RWPE2 (cell line): ENCODE measurements around the gene GMEB2.
A peak's percentile ranks its signal among the peaks of the same experiment; 100 is the strongest.

ENCODE experiments used
- ATAC-seq: fragments of 200-7000 bp; cut with Tn5 transposase; 3 replicates; pipeline ENCODE4 v1.9.1; 2021; ENCODE audit warnings: low read depth
- DNase-seq: peaks from one replicate; pipeline ENCODE4 v3.0.0-alpha.2; 2020; ENCODE audit warnings: low spot score
- H3K27ac ChIP-seq: fragments of 450-650 bp; 2 replicates; pipeline ENCODE4 v1.5.1; 2017; ENCODE audit warnings: mild to moderate bottlenecking; ENCODE audit not compliant: poor library complexity, severe bottlenecking
- H3K27me3 ChIP-seq: fragments of 250-450 bp; sonication (Bioruptor Pico); 2 replicates; pipeline ENCODE4 v1.5.1; 2021; ENCODE audit warnings: mild to moderate bottlenecking, moderate library complexity; ENCODE audit not compliant: insufficient read depth, poor library complexity, severe bottlenecking
- H3K36me3 ChIP-seq: fragments of 250-450 bp; sonication (Bioruptor Pico); 2 replicates; pipeline ENCODE4 v1.5.1; 2020; ENCODE audit warnings: low read depth, mild to moderate bottlenecking, moderate library complexity
- H3K4me1 ChIP-seq: fragments of 250-450 bp; sonication (Bioruptor Pico); 2 replicates; pipeline ENCODE4 v1.5.1; 2021; ENCODE audit warnings: mild to moderate bottlenecking, moderate library complexity; ENCODE audit not compliant: insufficient read depth, poor library complexity, severe bottlenecking
- H3K4me3 ChIP-seq: fragments of 250-450 bp; sonication (Bioruptor Pico); 2 replicates; pipeline ENCODE4 v1.5.1; 2021; ENCODE audit warnings: mild to moderate bottlenecking, moderate library complexity; ENCODE audit not compliant: severe bottlenecking
- H3K9me3 ChIP-seq: fragments of 250-450 bp; sonication (Bioruptor Pico); 2 replicates; pipeline ENCODE4 v1.5.1; 2021; ENCODE audit warnings: mild to moderate bottlenecking, moderate library complexity; ENCODE audit not compliant: severe bottlenecking
- TF ChIP-seq, protein P1 (sequence below): fragments of 450-650 bp; IDR thresholded peaks from one replicate; pipeline ENCODE4 v1.5.1; 2017; ENCODE audit warnings: mild to moderate bottlenecking, moderate library complexity; ENCODE audit not compliant: poor library complexity, severe bottlenecking

Gene GMEB2

GRCh38 chr20:63624486-63624885 is 2.4 kb downstream of the GMEB2 start:
- TF ChIP-seq, protein P1, sequence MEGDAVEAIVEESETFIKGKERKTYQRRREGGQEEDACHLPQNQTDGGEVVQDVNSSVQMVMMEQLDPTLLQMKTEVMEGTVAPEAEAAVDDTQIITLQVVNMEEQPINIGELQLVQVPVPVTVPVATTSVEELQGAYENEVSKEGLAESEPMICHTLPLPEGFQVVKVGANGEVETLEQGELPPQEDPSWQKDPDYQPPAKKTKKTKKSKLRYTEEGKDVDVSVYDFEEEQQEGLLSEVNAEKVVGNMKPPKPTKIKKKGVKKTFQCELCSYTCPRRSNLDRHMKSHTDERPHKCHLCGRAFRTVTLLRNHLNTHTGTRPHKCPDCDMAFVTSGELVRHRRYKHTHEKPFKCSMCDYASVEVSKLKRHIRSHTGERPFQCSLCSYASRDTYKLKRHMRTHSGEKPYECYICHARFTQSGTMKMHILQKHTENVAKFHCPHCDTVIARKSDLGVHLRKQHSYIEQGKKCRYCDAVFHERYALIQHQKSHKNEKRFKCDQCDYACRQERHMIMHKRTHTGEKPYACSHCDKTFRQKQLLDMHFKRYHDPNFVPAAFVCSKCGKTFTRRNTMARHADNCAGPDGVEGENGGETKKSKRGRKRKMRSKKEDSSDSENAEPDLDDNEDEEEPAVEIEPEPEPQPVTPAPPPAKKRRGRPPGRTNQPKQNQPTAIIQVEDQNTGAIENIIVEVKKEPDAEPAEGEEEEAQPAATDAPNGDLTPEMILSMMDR = no peak
- ATAC-seq = no peak
- Histone ChIP-seq H3K36me3 (peaks cover 21% of the 10 kb centered on the region), H3K4me3 (no peak overlapping the region), H3K9me3 (no peaks in the 10 kb centered on the region), H3K27ac (no peak overlapping the region), H3K27me3 (no peaks in the 10 kb centered on the region), H3K4me1 (peaks cover 6% of the 10 kb centered on the region)
- peak; percentile 49 for DNase-seq

DNA sequence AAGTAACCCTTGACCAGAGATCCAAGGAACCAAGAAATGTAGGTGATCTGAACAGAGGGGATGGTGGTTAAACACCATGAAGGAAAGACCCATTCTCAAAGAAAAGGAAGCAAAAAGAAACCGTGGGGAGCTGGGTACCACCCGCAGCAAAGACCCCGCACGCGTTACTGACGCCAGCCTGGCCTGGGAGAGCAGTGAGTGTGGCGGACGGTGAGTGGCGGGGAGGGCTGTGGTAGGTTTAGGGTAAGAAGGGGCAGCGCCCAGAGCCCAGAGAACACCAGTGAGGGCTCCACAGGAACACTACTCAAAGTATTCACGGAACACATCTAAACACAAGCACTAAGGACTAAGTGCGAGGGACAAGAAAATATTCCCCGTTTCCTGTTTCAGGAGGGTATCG is 4.2 kb downstream of the GMEB2 start:
- Histone ChIP-seq H3K36me3 (peaks cover 33% of the 10 kb centered on the region), H3K9me3 (no peaks in the 10 kb centered on the region), H3K27ac (no peak overlapping the region), H3K4me1 (no peaks in the 10 kb centered on the region), H3K27me3 (no peaks in the 10 kb centered on the region), H3K4me3 (no peak overlapping the region)
- ATAC-seq (no peak), DNase-seq (peak; percentile 83)
- TF ChIP-seq, protein P1 = no peak

GRCh38 chr20:63622096-63622495 is 4.8 kb downstream of the GMEB2 start:
- peak; percentile 69 for DNase-seq
- no peak for ATAC-seq
- H3K36me3 ChIP-seq = peaks cover 33% of the 10 kb centered on the region
- H3K27me3 ChIP-seq = no peaks in the 10 kb centered on the region
- no peaks in the 10 kb centered on the region for H3K9me3 ChIP-seq
- H3K27ac ChIP-seq = no peak overlapping the region
- no peak overlapping the region for H3K4me3 ChIP-seq
- H3K4me1 ChIP-seq = no peaks in the 10 kb centered on the region
- TF ChIP-seq, protein P1 = no peak

- no peaks in the 10 kb centered on the region for H3K9me3 ChIP-seq
- peaks cover 38% of the 10 kb centered on the region for H3K36me3 ChIP-seq
- TF ChIP-seq, protein P1 = no peak
- no peak overlapping the region for H3K4me3 ChIP-seq
- no peak overlapping the region for H3K27ac ChIP-seq
- DNase-seq (peak; percentile 54), ATAC-seq (no peak)
- no peaks in the 10 kb centered on the region for H3K27me3 ChIP-seq
- H3K4me1 ChIP-seq = no peaks in the 10 kb centered on the region
Observed at GRCh38 chr20:63620991-63621390, 5.9 kb downstream of the GMEB2 start.

- DNase-seq (peak; percentile 74), ATAC-seq (no peak)
- TF ChIP-seq, protein P1 = no peak
- Histone ChIP-seq H3K27ac (no peak overlapping the region), H3K4me1 (no peaks in the 10 kb centered on the region), H3K4me3 (no peak overlapping the region), H3K27me3 (no peaks in the 10 kb centered on the region), H3K9me3 (no peaks in the 10 kb centered on the region), H3K36me3 (peaks cover 49% of the 10 kb centered on the region)
Observed at GRCh38 chr20:63619505-63619904, 7.4 kb downstream of the GMEB2 start.
